Measurements from ENCODE around the gene CARD16. TPM values are rescaled to one million over a fixed set of nuclear protein-coding genes. Genes with fewer than 3 reads are reported as not detected.

CARD16 gene
- total RNA-seq, 3 donors from 2014 or later: 25.4 to 53.0 (median 43.6) TPM

DNA sequence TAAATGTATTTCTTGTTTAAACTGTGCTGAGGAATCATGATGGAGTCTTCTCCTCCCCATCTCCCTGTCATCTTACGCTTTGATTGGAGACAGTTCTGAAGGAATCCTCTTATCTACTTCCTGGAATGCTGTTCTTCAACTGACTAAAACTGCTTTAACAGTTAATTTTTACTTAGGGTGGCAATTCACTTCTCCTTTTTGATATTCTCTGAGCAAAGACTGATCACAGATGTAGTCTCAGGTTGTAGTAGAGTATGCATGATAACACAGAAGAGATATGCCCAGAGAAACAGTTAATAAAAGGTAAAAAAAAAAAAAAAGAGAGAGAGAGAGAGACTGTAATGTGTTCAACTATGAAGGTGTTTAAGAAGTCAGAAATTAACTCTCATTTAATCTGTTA, 20.7 kb downstream of the CARD16 start:
- TF ChIP-seq, protein P1, sequence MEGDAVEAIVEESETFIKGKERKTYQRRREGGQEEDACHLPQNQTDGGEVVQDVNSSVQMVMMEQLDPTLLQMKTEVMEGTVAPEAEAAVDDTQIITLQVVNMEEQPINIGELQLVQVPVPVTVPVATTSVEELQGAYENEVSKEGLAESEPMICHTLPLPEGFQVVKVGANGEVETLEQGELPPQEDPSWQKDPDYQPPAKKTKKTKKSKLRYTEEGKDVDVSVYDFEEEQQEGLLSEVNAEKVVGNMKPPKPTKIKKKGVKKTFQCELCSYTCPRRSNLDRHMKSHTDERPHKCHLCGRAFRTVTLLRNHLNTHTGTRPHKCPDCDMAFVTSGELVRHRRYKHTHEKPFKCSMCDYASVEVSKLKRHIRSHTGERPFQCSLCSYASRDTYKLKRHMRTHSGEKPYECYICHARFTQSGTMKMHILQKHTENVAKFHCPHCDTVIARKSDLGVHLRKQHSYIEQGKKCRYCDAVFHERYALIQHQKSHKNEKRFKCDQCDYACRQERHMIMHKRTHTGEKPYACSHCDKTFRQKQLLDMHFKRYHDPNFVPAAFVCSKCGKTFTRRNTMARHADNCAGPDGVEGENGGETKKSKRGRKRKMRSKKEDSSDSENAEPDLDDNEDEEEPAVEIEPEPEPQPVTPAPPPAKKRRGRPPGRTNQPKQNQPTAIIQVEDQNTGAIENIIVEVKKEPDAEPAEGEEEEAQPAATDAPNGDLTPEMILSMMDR (IDR thresholded peaks at IDR 0.05): no peak
- H3K36me3 ChIP-seq (ENCODE audit: low read depth): peaks cover 9% of the 10 kb centered on the region
- peaks cover 8% of the 10 kb centered on the region for H3K4me1 ChIP-seq (ENCODE audit: low read depth)
- DNase-seq (no peak), ATAC-seq (no peak)
- H3K4me3 ChIP-seq: no peak overlapping the region
- no peaks in the 10 kb centered on the region for H3K9me3 ChIP-seq
- intact Hi-C loops (cut with DNase I, micrococcal nuclease): no loop called here

DNA sequence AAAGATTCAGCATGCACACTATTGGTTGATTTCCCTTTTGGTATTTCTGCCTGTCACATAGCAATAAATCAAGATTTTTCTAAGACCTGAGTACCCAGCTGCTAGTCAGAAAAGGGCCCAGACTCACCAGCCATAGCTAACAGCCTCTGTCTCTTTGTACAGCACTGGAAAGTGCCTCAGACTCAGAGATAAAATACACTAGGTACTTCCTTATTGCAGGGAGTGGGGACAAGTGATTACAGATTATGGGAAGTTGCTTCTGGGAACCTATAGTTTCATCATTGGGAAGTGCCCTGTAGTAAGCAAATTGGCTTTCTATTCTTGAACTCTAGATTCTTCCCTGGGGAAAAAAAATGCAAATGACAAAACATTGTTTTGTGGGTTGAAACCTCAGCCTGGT, 22.1 kb downstream of the CARD16 start, which contains the start of gene CASP5:
CASP5 (minus strand) TSS at position 166 of the 400 bp plus-strand sequence; CDS start at position 134, 32 bp downstream.
- Histone ChIP-seq H3K9me3 (no peaks in the 10 kb centered on the region), H3K4me1 (ENCODE audit: low read depth) (peaks cover 8% of the 10 kb centered on the region), H3K4me3 (no peak within 1 kb of the TSS), H3K36me3 (ENCODE audit: low read depth) (peaks cover 9% of the 10 kb centered on the region)
- TF ChIP-seq, protein P1 (IDR thresholded peaks at IDR 0.05): no peak
- intact Hi-C loops (cut with DNase I, micrococcal nuclease): no loop called here
- peak; percentile 99 for ATAC-seq
- DNase-seq: peak in 1 of 3 donors; percentile 54

DNA sequence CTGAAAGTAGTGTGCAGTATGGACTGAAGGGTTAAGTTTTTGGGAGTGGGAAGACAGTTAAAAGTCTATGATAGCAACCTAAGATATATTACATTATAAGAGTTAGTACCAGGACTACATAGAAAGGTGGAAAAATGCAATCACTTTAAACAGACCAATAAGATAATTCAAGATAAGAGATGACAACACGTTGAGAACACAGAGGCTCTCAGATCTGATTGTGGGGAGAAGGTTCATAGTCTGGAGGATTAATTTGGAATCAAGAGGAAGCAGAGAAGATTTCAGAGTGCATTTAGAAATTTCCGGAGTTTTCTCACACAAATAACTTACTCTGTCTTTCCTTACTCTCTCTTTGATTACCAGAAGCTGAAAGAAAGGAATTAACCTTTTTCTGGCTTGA, 22.6 kb downstream of the CARD16 start:
- intact Hi-C loops (cut with DNase I, micrococcal nuclease): no loop called here
- DNase-seq: no peak
- no peaks in the 10 kb centered on the region for H3K9me3 ChIP-seq
- TF ChIP-seq, protein P1 (IDR thresholded peaks at IDR 0.05): no peak
- ATAC-seq: peak; percentile 67
- no peak overlapping the region for H3K4me3 ChIP-seq
- H3K4me1 ChIP-seq (ENCODE audit: low read depth): peaks cover 8% of the 10 kb centered on the region
- H3K36me3 ChIP-seq (ENCODE audit: low read depth): peaks cover 9% of the 10 kb centered on the region

DNA sequence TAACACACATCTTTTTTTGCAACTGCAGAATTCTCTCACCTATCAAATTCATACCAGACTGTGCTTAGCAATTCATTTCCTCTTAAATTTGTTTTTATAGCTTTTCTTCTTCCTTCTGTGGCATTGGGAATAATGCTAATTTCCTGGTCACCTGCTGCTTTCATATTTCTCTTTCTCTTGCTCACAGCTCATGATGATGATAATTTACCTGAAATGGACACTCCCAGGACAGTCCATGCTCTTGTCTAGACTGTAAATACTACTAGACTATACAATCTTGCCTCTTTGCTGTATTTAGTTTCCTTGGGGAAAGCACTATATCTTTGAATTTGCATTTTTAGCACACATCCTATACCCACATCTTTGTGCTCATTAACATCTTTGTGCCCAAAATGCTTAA, 37.7 kb downstream of the CARD16 start:
- Histone ChIP-seq H3K36me3 (ENCODE audit: low read depth) (no peaks in the 10 kb centered on the region), H3K4me3 (no peak overlapping the region), H3K4me1 (ENCODE audit: low read depth) (no peaks in the 10 kb centered on the region), H3K9me3 (no peaks in the 10 kb centered on the region)
- TF ChIP-seq, protein P1 (IDR thresholded peaks at IDR 0.05): no peak
- ATAC-seq: peak; percentile 52
- intact Hi-C loops (cut with DNase I, micrococcal nuclease): no loop called here
- no peak for DNase-seq

DNA sequence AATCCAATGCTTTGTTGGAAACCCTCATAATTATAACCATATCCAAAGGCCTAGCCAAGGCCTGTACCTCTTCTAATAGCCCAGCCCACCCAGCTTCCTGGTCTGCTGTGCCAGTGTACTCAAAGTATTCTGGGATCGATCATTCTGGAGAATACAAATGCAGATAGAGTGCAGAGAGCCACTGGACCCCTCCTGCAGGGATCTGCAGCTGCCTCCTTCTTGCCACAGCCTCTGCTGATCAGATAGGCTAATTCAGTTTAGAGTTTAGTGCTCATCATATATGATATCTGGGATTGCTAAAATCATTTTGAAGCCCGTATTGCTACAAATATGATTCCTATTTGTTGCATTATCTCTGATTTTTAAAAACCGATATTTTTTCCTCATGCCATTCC, 39.7 kb downstream of the CARD16 start:
- TF ChIP-seq, protein P1 (IDR thresholded peaks at IDR 0.05): no peak
- Histone ChIP-seq H3K4me3 (no peak overlapping the region), H3K4me1 (ENCODE audit: low read depth) (no peaks in the 10 kb centered on the region), H3K9me3 (no peaks in the 10 kb centered on the region), H3K36me3 (ENCODE audit: low read depth) (no peaks in the 10 kb centered on the region)
- DNase-seq (no peak), ATAC-seq (no peak)
- intact Hi-C loops (cut with DNase I, micrococcal nuclease): no loop called here

DNA sequence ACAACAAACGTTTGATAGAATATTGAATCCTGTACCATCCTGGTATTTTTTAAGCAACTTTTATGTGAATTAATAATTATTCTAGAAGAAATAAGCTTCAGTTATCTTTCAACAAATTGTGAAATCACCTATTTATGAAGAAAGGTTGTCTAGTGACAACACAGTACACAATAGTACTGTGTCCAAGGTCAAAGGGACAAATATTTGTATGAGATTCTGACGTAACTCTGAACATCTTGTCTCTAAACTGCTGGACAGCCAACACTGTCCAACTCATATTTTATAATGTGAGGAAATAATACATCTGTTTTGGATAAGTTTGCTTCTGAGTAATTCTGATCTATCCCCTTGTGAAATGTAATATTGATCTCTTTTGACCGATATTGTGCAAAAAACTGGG, 41.1 kb downstream of the CARD16 start:
- H3K4me3 ChIP-seq: no peak overlapping the region
- H3K36me3 ChIP-seq (ENCODE audit: low read depth): no peaks in the 10 kb centered on the region
- H3K4me1 ChIP-seq (ENCODE audit: low read depth): no peaks in the 10 kb centered on the region
- intact Hi-C loops (cut with DNase I, micrococcal nuclease): no loop called here
- TF ChIP-seq, protein P1 (IDR thresholded peaks at IDR 0.05): no peak
- no peak for DNase-seq
- H3K9me3 ChIP-seq: no peaks in the 10 kb centered on the region
- ATAC-seq: no peak
